GM23338 (cell line): ENCODE results near the gene DCANP1. TPM values are rescaled to one million over a fixed set of nuclear protein-coding genes. Genes with fewer than 3 reads are reported as not detected.

Experiments
- ATAC-seq: fragments of 200-7000 bp; cut with Tn5 transposase; 3 replicates; pipeline ENCODE4 v1.9.1; 2020
- DNase-seq: peaks from one replicate; pipeline ENCODE4 v3.0.0-alpha.2; 2015; ENCODE audit warnings: low spot score
- H2AFZ ChIP-seq: fragments of 200-600 bp; sonication (generic); 2 replicates; pipeline ENCODE4 v1.8.0; 2016; ENCODE audit warnings: antibody characterized with exemption, mild to moderate bottlenecking, moderate library complexity
- H3F3A ChIP-seq: fragments of 200-600 bp; sonication (generic); replicated peaks from 2 replicates; pipeline ENCODE4 v1.8.0; 2017; ENCODE audit warnings: antibody characterized with exemption, mixed run types, low read depth
- H3K27ac ChIP-seq: fragments of 200-600 bp; sonication (generic); 2 replicates; pipeline ENCODE4 v1.6.1; 2016; ENCODE audit warnings: low read depth
- H3K27me3 ChIP-seq: fragments of 200-600 bp; sonication (generic); 2 replicates; pipeline ENCODE4 v1.8.0; 2016; ENCODE audit warnings: mild to moderate bottlenecking, mixed run types, moderate library complexity; ENCODE audit not compliant: insufficient read depth
- H3K36me3 ChIP-seq: fragments of 200-600 bp; sonication (generic); 2 replicates; pipeline ENCODE4 v1.8.0; 2016; ENCODE audit warnings: mild to moderate bottlenecking; ENCODE audit not compliant: insufficient read depth
- H3K4me1 ChIP-seq: fragments of 200-600 bp; sonication (generic); 2 replicates; pipeline ENCODE4 v1.8.0; 2016; ENCODE audit warnings: mild to moderate bottlenecking, moderate library complexity; ENCODE audit not compliant: insufficient read depth
- H3K4me2 ChIP-seq: fragments of 200-600 bp; sonication (generic); 2 replicates; pipeline ENCODE4 v1.7.1; 2017; ENCODE audit warnings: mixed run types
- H3K4me3 ChIP-seq: fragments of 200-600 bp; sonication (generic); 2 replicates; pipeline ENCODE4 v1.6.1; 2016; ENCODE audit warnings: mixed run types
- H3K79me2 ChIP-seq: fragments of 200-600 bp; sonication (generic); replicated peaks from 2 replicates; pipeline ENCODE4 v1.8.0; 2017; ENCODE audit warnings: mild to moderate bottlenecking; ENCODE audit not compliant: insufficient read depth
- H3K9me2 ChIP-seq: fragments of 200-600 bp; sonication (generic); 2 replicates; pipeline ENCODE4 v1.8.0; 2017; ENCODE audit not compliant: insufficient read depth
- H4K20me1 ChIP-seq: fragments of 200-600 bp; sonication (generic); replicated peaks from 2 replicates; pipeline ENCODE4 v1.8.0; 2017; ENCODE audit warnings: mild to moderate bottlenecking; ENCODE audit not compliant: insufficient read depth
- H3K27ac Mint-ChIP-seq: 2 replicates; pipeline ENCODE4 v1.8.0; 2020; ENCODE audit warnings: inconsistent platforms, mild to moderate bottlenecking, moderate library complexity, mixed read lengths
- H3K27me3 Mint-ChIP-seq: 3 replicates; pipeline ENCODE4 v1.8.0; 2022; ENCODE audit warnings: low read depth, mild to moderate bottlenecking, moderate library complexity, mixed read lengths, inconsistent platforms; ENCODE audit not compliant: insufficient read depth, poor library complexity
- H3K36me3 Mint-ChIP-seq: 3 replicates; pipeline ENCODE4 v1.8.0; 2021; ENCODE audit warnings: low read depth, mild to moderate bottlenecking, inconsistent platforms, moderate library complexity, mixed read lengths
- H3K4me1 Mint-ChIP-seq: 3 replicates; pipeline ENCODE4 v1.8.0; 2020; ENCODE audit warnings: mild to moderate bottlenecking, inconsistent platforms, mixed read lengths
- H3K4me3 Mint-ChIP-seq: 3 replicates; pipeline ENCODE4 v1.8.0; 2021; ENCODE audit warnings: moderate library complexity, mild to moderate bottlenecking, inconsistent platforms, mixed read lengths
- H3K9me3 Mint-ChIP-seq: 3 replicates; pipeline ENCODE4 v1.8.0; 2020; ENCODE audit warnings: moderate library complexity, mild to moderate bottlenecking, inconsistent platforms, mixed read lengths
- CREB1 ChIP-seq: fragments of 250-450 bp; sonication (Bioruptor Pico); IDR thresholded peaks from 2 replicates; pipeline ENCODE4 v1.5.0; 2020; ENCODE audit warnings: low read depth, mild to moderate bottlenecking, moderate library complexity
- CTCF ChIP-seq, 2 experiments: fragments of 200-600 bp in 1 of 2; sonication (generic) in 1 of 2; conservative IDR thresholded peaks; 2 replicates each; pipeline versions ENCODE4 v1.5.1 to v1.6.1; 2016 to 2017; ENCODE audit warnings: antibody characterized with exemption in 2 of 2, low read depth in 2 of 2, mild to moderate bottlenecking in 2 of 2, moderate library complexity in 1 of 2
- ETS1 ChIP-seq: IDR thresholded peaks from 2 replicates; pipeline ENCODE4 v1.6.1; 2016; ENCODE audit warnings: antibody characterized with exemption
- EZH2 ChIP-seq: fragments of 200-600 bp; sonication (generic); IDR thresholded peaks from one replicate; pipeline ENCODE4 v1.8.0; 2017; ENCODE audit warnings: antibody characterized with exemption, mild to moderate bottlenecking, low read depth; ENCODE audit not compliant: unreplicated experiment
- EZH2phosphoT487 ChIP-seq: fragments of 200-600 bp; sonication (generic); IDR thresholded peaks from one replicate; pipeline ENCODE4 v1.8.1; 2018; ENCODE audit warnings: antibody characterized with exemption; ENCODE audit not compliant: unreplicated experiment
- JUNB ChIP-seq: IDR thresholded peaks from one replicate; pipeline ENCODE4 v1.6.1; 2016; ENCODE audit warnings: antibody characterized with exemption; ENCODE audit not compliant: unreplicated experiment
- NANOG ChIP-seq: IDR thresholded peaks from 2 replicates; pipeline ENCODE4 v1.6.1; 2016; ENCODE audit warnings: antibody characterized with exemption, borderline replicate concordance
- POLR2AphosphoS5 ChIP-seq: IDR thresholded peaks from 2 replicates; pipeline ENCODE4 v1.6.1; 2016; ENCODE audit warnings: antibody characterized with exemption, low read depth
- REST ChIP-seq: IDR thresholded peaks from one replicate; pipeline ENCODE4 v1.6.1; 2018; ENCODE audit warnings: antibody characterized with exemption; ENCODE audit not compliant: unreplicated experiment
- STAT1 ChIP-seq: IDR thresholded peaks from one replicate; pipeline ENCODE4 v1.6.1; 2016; ENCODE audit warnings: antibody characterized with exemption; ENCODE audit not compliant: unreplicated experiment
- ZNF114 ChIP-seq: fragments of 250-450 bp; sonication (Bioruptor Pico); IDR thresholded peaks from 2 replicates; pipeline ENCODE4 v1.5.0; 2020; ENCODE audit warnings: mild to moderate bottlenecking, moderate library complexity
- ZNF331 ChIP-seq: fragments of 250-450 bp; sonication (Bioruptor Pico); IDR thresholded peaks from 2 replicates; pipeline ENCODE4 v1.5.0; 2020; ENCODE audit warnings: low read depth, mild to moderate bottlenecking, moderate library complexity
- ZNF462 ChIP-seq: fragments of 250-450 bp; sonication (Bioruptor Pico); IDR thresholded peaks from 2 replicates; pipeline ENCODE4 v1.5.0; 2020; ENCODE audit warnings: mild to moderate bottlenecking, moderate library complexity
- polyA plus RNA-seq: library from polyadenylated mRNA; unstranded; fragments of >200 nt; fragmentation: Nextera tagmentation; extraction: Ambion mirVana; gene quantifications from 2 replicates; pipeline ENCODE4 v1.2.1, GENCODE V29; 2016
- total RNA-seq: library from RNA; depleted of rRNA; stranded (reverse); fragments of >200 nt; shearing (Covaris generic); gene quantifications from 2 replicates; pipeline ENCODE4 v1.2.3, GENCODE V29; 2014

DCANP1 gene
- total and polyA plus RNA-seq, 2 experiments from 2014 or later: not detected

- Histone ChIP-seq H3K36me3 (no peaks in the 10 kb centered on the region), H3F3A (no peaks in the 10 kb centered on the region), H4K20me1 (no peaks in the 10 kb centered on the region), H3K79me2 (no peaks in the 10 kb centered on the region), H3K27me3 (no peaks in the 10 kb centered on the region), H3K27ac (no peak overlapping the region), H3K4me2 (no peak overlapping the region), H3K4me3 (no peak overlapping the region), H3K4me1 (no peaks in the 10 kb centered on the region), H2AFZ (no peak overlapping the region), H3K9me2 (no peaks in the 10 kb centered on the region)
- H3K4me3 Mint-ChIP-seq: no peak overlapping the region
- DNase-seq (no peak), ATAC-seq (no peak)
- H3K9me3 Mint-ChIP-seq: 0 out of 3 replicates have a peak, but pooled peaks cover 3% of the 10 kb centered on the region
- peaks cover 13% of the 10 kb centered on the region for H3K4me1 Mint-ChIP-seq
- H3K27me3 Mint-ChIP-seq: peaks cover 9% of the 10 kb centered on the region
- TF ChIP-seq EZH2 (no peak), NANOG (no peak), ZNF114 (no peak), EZH2phosphoT487 (no peak), CREB1 (no peak), ZNF462 (CRISPR knock-in tag) (no peak), STAT1 (no peak), ZNF331 (CRISPR knock-in tag) (no peak), REST (no peak), POLR2AphosphoS5 (no peak), JUNB (no peak), CTCF (conservative IDR thresholded peaks at IDR 0.05; ENCODE audit: low read depth in 2 of 2) (no peak), ETS1 (no peak)
- no peaks in the 10 kb centered on the region for H3K36me3 Mint-ChIP-seq
- H3K27ac Mint-ChIP-seq: no peak overlapping the region
Observed at GRCh38 chr5:135442431-135443160, 4.6 kb downstream of the DCANP1 start.
